K562 (cell line): ENCODE measurements around the gene DLGAP5. TPM values are rescaled to one million over a fixed set of nuclear protein-coding genes. Genes with fewer than 3 reads are reported as not detected.
A peak's percentile ranks its signal among the peaks of the same experiment; 100 is the strongest.

Source experiments
- ATAC-seq: fragments of 200-7000 bp; cut with Tn5 transposase; 3 replicates; pipeline ENCODE4 v1.9.1; 2020; ENCODE audit warnings: moderate library complexity
- BruUV-seq: library from RNA; stranded (reverse); fragments of 400-500 nt; replicated peaks from 2 replicates; lab custom pipeline; 2021; lab: Mats Ljungman, UMichigan
- CTCF ChIA-PET: fragments of 300-600 bp; formaldehyde crosslinking; extraction: SDS; loops from one replicate; lab custom pipeline; 2021; ENCODE audit warnings: low intra/inter-chr PET ratio; lab: Yijun Ruan, JAX
- POLR2A ChIA-PET: fragments of 300-600, 350-650 bp; sonication (Branson Sonifier 250); formaldehyde crosslinking; extraction: SDS; loops from one replicate; lab custom pipeline; 2021; ENCODE audit warnings: antibody characterized with exemption, inconsistent platforms; lab: Yijun Ruan, JAX
- DNase-seq, 4 experiments: peaks; one replicate each; pipeline versions ENCODE4 v3.0.0 to v3.0.0-alpha.2; 2011 to 2018; ENCODE audit warnings: low spot score in 3 of 4, mixed read lengths in 3 of 4; ENCODE audit errors: extremely low read depth in 1 of 4
- FAIRE-seq: peaks from 2 replicates; lab custom pipeline; 2011; peaks lifted over from hg19 to GRCh38; lab: Jason Lieb, UNC
- H2AFZ ChIP-seq: 2 replicates; pipeline ENCODE4 v1.6.0; 2011; ENCODE audit warnings: low read depth, low read length, control low read depth, inconsistent platforms
- H3K27ac ChIP-seq: fragments of 200-600 bp; 3 replicates; pipeline ENCODE4 v1.8.0; 2011; ENCODE audit warnings: low read depth, mild to moderate bottlenecking, control low read depth, inconsistent platforms, low read length, moderate library complexity, mixed read lengths; ENCODE audit errors: extremely low read depth
- H3K27me3 ChIP-seq, 2 experiments: fragments of 300-600 bp in 1 of 2; 2 replicates in 1 of 2; 3 replicates in 1 of 2; pipeline versions ENCODE4 v1.6.0 to v1.8.0; 2011; ENCODE audit warnings: inconsistent platforms in 2 of 2, low read length in 2 of 2, mild to moderate bottlenecking in 1 of 2, mixed read lengths in 1 of 2, moderate library complexity in 1 of 2; ENCODE audit not compliant: control insufficient read depth in 2 of 2, insufficient read depth in 2 of 2
- H3K36me3 ChIP-seq: fragments of 300-600 bp; 3 replicates; pipeline ENCODE4 v1.8.0; 2011; ENCODE audit warnings: mild to moderate bottlenecking, low read length, inconsistent platforms; ENCODE audit not compliant: control insufficient read depth, insufficient read depth
- H3K4me1 ChIP-seq, 2 experiments: fragments of 200-600 bp in 1 of 2; replicated peaks in 1 of 2; 2 replicates in 1 of 2; 3 replicates in 1 of 2; pipeline versions ENCODE4 v1.5.1 to v1.8.0; 2011; ENCODE audit warnings: inconsistent platforms in 2 of 2, low read length in 2 of 2, mild to moderate bottlenecking in 1 of 2, mixed read lengths in 1 of 2, moderate library complexity in 1 of 2; ENCODE audit not compliant: control insufficient read depth in 2 of 2, insufficient read depth in 2 of 2
- H3K4me2 ChIP-seq: 2 replicates; pipeline ENCODE4 v1.6.1; 2011; ENCODE audit warnings: low read length, control low read depth, inconsistent platforms, mixed read lengths; ENCODE audit not compliant: insufficient read depth
- H3K4me3 ChIP-seq: fragments of 200-600 bp; sonication (generic), shearing (Covaris generic); 2 replicates; pipeline ENCODE4 v1.5.1; 2016; ENCODE audit warnings: control low read depth, inconsistent platforms
- H3K79me2 ChIP-seq: fragments of 200-600 bp; 3 replicates; pipeline ENCODE4 v1.8.0; 2011; ENCODE audit warnings: low read length, inconsistent platforms; ENCODE audit not compliant: control insufficient read depth, insufficient read depth
- H3K9ac ChIP-seq, 2 experiments: 2 replicates each; pipeline versions ENCODE4 v1.6.0 to v1.6.1; 2011; ENCODE audit warnings: low read depth in 2 of 2, low read length in 2 of 2, control low read depth in 1 of 2, inconsistent platforms in 1 of 2, mild to moderate bottlenecking in 1 of 2, mixed read lengths in 1 of 2; ENCODE audit not compliant: insufficient read depth in 1 of 2
- H3K9me1 ChIP-seq: one replicate; pipeline ENCODE4 v1.6.0; 2011; ENCODE audit warnings: inconsistent platforms, mild to moderate bottlenecking, low read length, moderate library complexity; ENCODE audit not compliant: control insufficient read depth, insufficient read depth
- H3K9me3 ChIP-seq: replicated peaks from 2 replicates; pipeline ENCODE4 v1.5.1; 2011; ENCODE audit warnings: low read depth, low read length, inconsistent platforms; ENCODE audit not compliant: control insufficient read depth, insufficient read depth
- H4K20me1 ChIP-seq: replicated peaks from 2 replicates; pipeline ENCODE4 v1.6.1; 2011; ENCODE audit warnings: low read length, inconsistent platforms, mixed read lengths; ENCODE audit not compliant: control insufficient read depth, insufficient read depth
- CCAR2 ChIP-seq: fragments of 200-400 bp; formaldehyde crosslinking; IDR thresholded peaks from 2 replicates; pipeline ENCODE4 v1.6.1; 2017; ENCODE audit warnings: mild to moderate bottlenecking, low read depth, low read length
- CEBPB ChIP-seq: fragments of 450-650 bp; IDR thresholded peaks from 2 replicates; pipeline ENCODE4 v1.6.1; 2016; ENCODE audit warnings: missing genetic modification characterization, missing compliant biosample characterization
- ILK ChIP-seq: fragments of 450-650 bp; IDR thresholded peaks from 2 replicates; pipeline ENCODE4 v1.6.1; 2016; ENCODE audit warnings: missing genetic modification characterization, low read depth, mild to moderate bottlenecking, missing compliant biosample characterization, moderate library complexity, borderline replicate concordance
- MAFK ChIP-seq: IDR thresholded peaks from 2 replicates; pipeline ENCODE4 v1.6.1; 2011; ENCODE audit warnings: low read length, improper control_type of control experiment
- MECOM ChIP-seq: fragments of 250-450 bp; sonication (Bioruptor Pico); IDR thresholded peaks from 2 replicates; pipeline ENCODE4 v1.8.0; 2022; ENCODE audit warnings: inconsistent platforms
- NRF1 ChIP-seq, 2 experiments: fragments of 450-650 bp; IDR thresholded peaks in 1 of 2; conservative IDR thresholded peaks in 1 of 2; 2 replicates each; pipeline ENCODE4 v1.6.1; 2014; ENCODE audit warnings: mild to moderate bottlenecking in 2 of 2
- U2AF1 ChIP-seq: fragments of 200-400 bp; formaldehyde crosslinking; optimal IDR thresholded peaks from 2 replicates; pipeline ENCODE3; 2017; ENCODE audit warnings: mild to moderate bottlenecking, low read depth, low read length, moderate library complexity
- ZNF134 ChIP-seq: fragments of 250-450 bp; sonication (Bioruptor Pico); conservative IDR thresholded peaks from 2 replicates; pipeline ENCODE4 v1.4.0; 2020
- ZNF175 ChIP-seq: fragments of 200-800 bp; sonication (Bioruptor generic); IDR thresholded peaks from 2 replicates; pipeline ENCODE4 v1.6.1; 2016; ENCODE audit warnings: low read depth, mild to moderate bottlenecking, missing genetic modification characterization, missing compliant biosample characterization
- ZNF212 ChIP-seq: fragments of 450-650 bp; formaldehyde crosslinking; IDR thresholded peaks from 2 replicates; pipeline ENCODE4 v1.4.0; 2020; ENCODE audit warnings: mild to moderate bottlenecking
- ZNF354B ChIP-seq: fragments of 250-450 bp; sonication (Bioruptor Pico); IDR thresholded peaks from 2 replicates; pipeline ENCODE4 v1.4.0; 2020
- WGBS: fragments of 100-300 bp; shearing (Covaris generic); methylation state at CpG from one replicate; pipeline ENCODE4 v1.1.6; 2016; ENCODE audit warnings: low coverage, mixed read lengths; ENCODE audit not compliant: insufficient coverage; ENCODE audit errors: missing lambda C conversion rate; 5-methylcytosine and 5-hydroxymethylcytosine counted together
- in situ Hi-C: fragments of 300-500 bp; cut with MboI; formaldehyde crosslinking; loops from 4 replicates; pipeline ENCODE4 v1.15.0; 2018; ENCODE audit warnings: inconsistent platforms, mixed read lengths
- intact Hi-C: fragments of 100-400 bp; cut with micrococcal nuclease; formaldehyde crosslinking; loops from 2 replicates; pipeline ENCODE4 v1.14.2; 2022
- polyA plus RNA-seq, 8 experiments: library from polyadenylated mRNA; depleted of rRNA in 4 of 8; stranded (reverse) in 5 of 8; unstranded in 3 of 8; fragments of >200 nt; fragmentation: Nextera tagmentation in 2 of 8; fragmentation: Illumina TruSeq in 1 of 8; extraction: Ambion mirVana in 2 of 8; extraction: Trizol in 1 of 8; gene quantifications; 2 replicates each; pipeline versions ENCODE4 v1.2.1 to v1.2.3, GENCODE V29; 2011 to 2014; ENCODE audit warnings: inconsistent platforms in 1 of 8, missing spikeins in 1 of 8
- total RNA-seq, 7 experiments: library from RNA; depleted of rRNA in 6 of 7; stranded (reverse); fragments of >200 nt in 6 of 7; fragmentation: Illumina TruSeq in 2 of 7; extraction: Trizol in 2 of 7; gene quantifications; 2 replicates each; pipeline versions ENCODE4 v1.2.1 to v1.2.3, GENCODE V29; 2011 to 2021; ENCODE audit warnings: low replicate concordance in 1 of 7
- TF ChIP-seq, protein P1 (sequence below): fragments of 450-650 bp; IDR thresholded peaks from 2 replicates; pipeline ENCODE4 v1.6.1; 2016; ENCODE audit warnings: borderline replicate concordance
- TF ChIP-seq, protein P2 (sequence below): fragments of 250-450 bp; sonication (Bioruptor Pico); IDR thresholded peaks from 2 replicates; pipeline ENCODE4 v1.5.0; 2020; ENCODE audit warnings: mild to moderate bottlenecking

Gene DLGAP5
- total and polyA plus RNA-seq, 9 of the 15 experiments (the other 6 are each of a cell fraction or from before 2014, with no cell fraction given) = 39.1 to 80.0 (median 59.9) TPM

DNA sequence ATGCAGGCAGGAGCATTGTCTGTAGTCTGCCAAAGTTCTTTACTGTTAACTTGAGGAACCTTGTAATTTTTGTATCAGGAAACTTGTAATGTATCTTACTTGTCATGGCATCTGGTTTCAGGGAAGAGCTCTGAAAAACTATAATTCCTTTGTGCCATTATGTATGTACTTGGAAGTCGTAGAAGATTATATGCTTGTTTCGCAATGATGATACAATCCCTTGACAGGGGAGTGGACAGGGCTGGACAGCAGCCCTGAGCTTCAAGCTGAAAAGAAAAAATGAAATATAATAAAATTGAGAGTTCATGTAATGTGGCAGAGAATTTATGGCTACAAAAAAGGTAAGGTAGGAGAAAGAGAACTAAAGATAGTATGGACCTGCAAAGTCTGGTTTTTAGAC lies 7.4 kb upstream of the DLGAP5 start:
- FAIRE-seq (no peak), ATAC-seq (no peak), DNase-seq (no peak)
- peak; percentile 65 for TF ChIP-seq CEBPB (tag)
- TF ChIP-seq CCAR2 = no peak
- H3K9me3 ChIP-seq = no peaks in the 10 kb centered on the region
- no peaks in the 10 kb centered on the region for H3K27me3 ChIP-seq
- intact Hi-C loops (no loop called here), in situ Hi-C loops (no loop called here)
- BruUV-seq = no TSS peak
- H4K20me1 ChIP-seq = no peaks in the 10 kb centered on the region
- no peak overlapping the region for H3K27ac ChIP-seq
- ChIA-PET POLR2A (no interaction called here), CTCF (interaction anchor here (0.6 kb wide), 1 partner anchor 149 kb away, joined by 3 read pairs; no protein-coding TSS in a partner anchor)
- no peaks in the 10 kb centered on the region for H3K9me1 ChIP-seq
- H3K4me3 ChIP-seq = no peak overlapping the region
- no peaks in the 10 kb centered on the region for H3K79me2 ChIP-seq
- WGBS = 19% methylated on average over 2 of the region's 2 CpGs
- H2AFZ ChIP-seq = no peak overlapping the region
- no peaks in the 10 kb centered on the region for H3K36me3 ChIP-seq
- H3K4me1 ChIP-seq = no peaks in the 10 kb centered on the region; a peak in 1 of 5 replicates
- H3K4me2 ChIP-seq = no peak overlapping the region
- H3K9ac ChIP-seq = no peak overlapping the region

DNA sequence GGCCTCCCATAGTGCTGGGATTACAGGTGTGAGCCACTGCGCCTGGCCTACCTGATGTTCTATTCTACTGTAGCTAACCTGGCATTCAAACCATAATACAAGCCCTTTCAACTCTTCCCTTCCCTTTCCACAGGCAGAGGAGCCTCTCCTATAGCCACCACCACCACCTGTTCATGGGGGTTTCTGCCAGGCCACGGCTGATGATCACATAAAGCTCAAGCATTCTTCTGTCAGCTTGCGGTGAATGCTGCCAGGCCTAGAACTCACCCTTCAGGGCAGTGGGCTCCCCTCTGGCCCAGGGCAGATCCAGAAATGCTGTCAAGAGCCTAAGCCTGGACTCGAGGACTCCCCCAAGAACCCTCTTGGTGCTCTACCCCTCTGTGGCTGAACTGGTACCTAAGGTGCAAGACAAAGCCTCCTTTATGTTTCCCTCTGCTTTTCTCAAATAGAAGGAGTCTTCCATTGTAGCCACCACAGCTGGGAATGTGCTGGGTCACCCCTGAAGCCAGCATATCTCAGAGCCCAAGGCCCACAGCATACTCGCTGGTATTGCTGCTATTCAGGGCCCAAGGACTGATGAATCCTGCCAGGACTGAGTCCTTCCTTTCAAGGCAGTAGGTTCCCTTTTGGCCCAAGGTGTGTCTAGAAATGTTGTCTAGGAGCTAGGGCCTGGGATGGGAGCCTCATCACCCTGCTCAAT lies 3.4 kb upstream of the DLGAP5 start:
- Histone ChIP-seq H3K9me3 (no peaks in the 10 kb centered on the region), H3K9ac (no peak overlapping the region), H3K4me3 (no peak overlapping the region), H3K9me1 (no peaks in the 10 kb centered on the region), H3K36me3 (no peaks in the 10 kb centered on the region), H3K27me3 (no peaks in the 10 kb centered on the region), H3K79me2 (peaks cover 16% of the 10 kb centered on the region), H2AFZ (no peak overlapping the region), H3K4me2 (no peak overlapping the region), H4K20me1 (no peaks in the 10 kb centered on the region), H3K27ac (no peak overlapping the region), H3K4me1 (peaks cover 0 to 4% of the 10 kb centered on the region in 2 experiments; a peak in 2 of 5 replicates)
- WGBS = 49% methylated on average over 2 of the region's 5 CpGs
- DNase-seq = no peak
- FAIRE-seq = no peak
- ChIA-PET CTCF (no interaction called here), POLR2A (interaction anchor here (0.5 to 0.7 kb wide), 2 partner anchors 77 to 78 kb away, joined by 3 read pairs; no protein-coding TSS in a partner anchor)
- in situ Hi-C loops (no loop called here), intact Hi-C loops (no loop called here)
- BruUV-seq = no TSS peak
- no peak for ATAC-seq
- TF ChIP-seq, protein P1, sequence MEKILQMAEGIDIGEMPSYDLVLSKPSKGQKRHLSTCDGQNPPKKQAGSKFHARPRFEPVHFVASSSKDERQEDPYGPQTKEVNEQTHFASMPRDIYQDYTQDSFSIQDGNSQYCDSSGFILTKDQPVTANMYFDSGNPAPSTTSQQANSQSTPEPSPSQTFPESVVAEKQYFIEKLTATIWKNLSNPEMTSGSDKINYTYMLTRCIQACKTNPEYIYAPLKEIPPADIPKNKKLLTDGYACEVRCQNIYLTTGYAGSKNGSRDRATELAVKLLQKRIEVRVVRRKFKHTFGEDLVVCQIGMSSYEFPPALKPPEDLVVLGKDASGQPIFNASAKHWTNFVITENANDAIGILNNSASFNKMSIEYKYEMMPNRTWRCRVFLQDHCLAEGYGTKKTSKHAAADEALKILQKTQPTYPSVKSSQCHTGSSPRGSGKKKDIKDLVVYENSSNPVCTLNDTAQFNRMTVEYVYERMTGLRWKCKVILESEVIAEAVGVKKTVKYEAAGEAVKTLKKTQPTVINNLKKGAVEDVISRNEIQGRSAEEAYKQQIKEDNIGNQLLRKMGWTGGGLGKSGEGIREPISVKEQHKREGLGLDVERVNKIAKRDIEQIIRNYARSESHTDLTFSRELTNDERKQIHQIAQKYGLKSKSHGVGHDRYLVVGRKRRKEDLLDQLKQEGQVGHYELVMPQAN = no peak
- TF ChIP-seq ILK (no peak), MECOM (CRISPR knock-in tag) (no peak), ZNF134 (no peak), U2AF1 (no peak), MAFK (no peak), NRF1 (conservative IDR thresholded peaks at IDR 0.05 in 1 of 2, IDR thresholded peaks at IDR 0.05 in 1 of 2) (no peak), ZNF175 (CRISPR knock-in tag) (no peak), ZNF212 (CRISPR knock-in tag) (no peak), ZNF354B (no peak)
- TF ChIP-seq, protein P2, sequence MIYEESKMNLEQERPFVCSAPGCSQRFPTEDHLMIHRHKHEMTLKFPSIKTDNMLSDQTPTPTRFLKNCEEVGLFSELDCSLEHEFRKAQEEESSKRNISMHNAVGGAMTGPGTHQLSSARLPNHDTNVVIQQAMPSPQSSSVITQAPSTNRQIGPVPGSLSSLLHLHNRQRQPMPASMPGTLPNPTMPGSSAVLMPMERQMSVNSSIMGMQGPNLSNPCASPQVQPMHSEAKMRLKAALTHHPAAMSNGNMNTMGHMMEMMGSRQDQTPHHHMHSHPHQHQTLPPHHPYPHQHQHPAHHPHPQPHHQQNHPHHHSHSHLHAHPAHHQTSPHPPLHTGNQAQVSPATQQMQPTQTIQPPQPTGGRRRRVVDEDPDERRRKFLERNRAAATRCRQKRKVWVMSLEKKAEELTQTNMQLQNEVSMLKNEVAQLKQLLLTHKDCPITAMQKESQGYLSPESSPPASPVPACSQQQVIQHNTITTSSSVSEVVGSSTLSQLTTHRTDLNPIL (CRISPR knock-in tag) = no peak
